MM.1S (cell line): ENCODE measurements around the gene TCERG1L.

Source experiments
- CTCF ChIP-seq: fragments of 300-600 bp; sonication (generic); IDR thresholded peaks from 2 replicates; pipeline ENCODE4 v1.5.1; 2016; ENCODE audit warnings: antibody characterized with exemption, low read length, mixed read lengths
- EZH2 ChIP-seq: fragments of 300-600 bp; sonication (generic); optimal IDR thresholded peaks from 2 replicates; pipeline ENCODE3; 2017; ENCODE audit warnings: low read depth, mild to moderate bottlenecking, antibody characterized with exemption, low read length, mixed read lengths
- EZH2phosphoT487 ChIP-seq: fragments of 300-600 bp; sonication (generic); IDR thresholded peaks from 2 replicates; pipeline ENCODE4 v1.6.1; 2018; ENCODE audit warnings: antibody characterized with exemption, low read length

GRCh38 chr10:131113165-131113564 lies 198.4 kb downstream of the TCERG1L start:
- no peak for TF ChIP-seq CTCF
- no peak for TF ChIP-seq EZH2phosphoT487
- TF ChIP-seq EZH2 = no peak
